Bronchial epithelial cell (primary cell): Measurements from ENCODE around the gene RPUSD2. TPM values are rescaled to one million over a fixed set of nuclear protein-coding genes. Genes with fewer than 3 reads are reported as not detected.

Experiments
- DNase-seq: peaks from one replicate; pipeline ENCODE4 v3.0.0-alpha.2; 2010; ENCODE audit warnings: low read depth
- FAIRE-seq: peaks from 2 replicates; lab custom pipeline; 2011; peaks lifted over from hg19 to GRCh38; lab: Jason Lieb, UNC
- H3K27me3 ChIP-seq: 2 replicates; pipeline ENCODE4 v1.5.1; 2011; ENCODE audit warnings: low read length; ENCODE audit not compliant: control insufficient read depth, insufficient read depth
- H3K36me3 ChIP-seq: 2 replicates; pipeline ENCODE4 v1.5.1; 2011; ENCODE audit warnings: low read length; ENCODE audit not compliant: control insufficient read depth, insufficient read depth
- H3K4me3 ChIP-seq: 2 replicates; pipeline ENCODE4 v1.5.1; 2011; ENCODE audit warnings: mild to moderate bottlenecking, low read depth, low read length, control low read depth
- total RNA-seq: library from RNA; depleted of rRNA; stranded (reverse); fragments of >200 nt; gene quantifications from 2 replicates; pipeline ENCODE4 v1.2.1, GENCODE V29; 2014
- TF ChIP-seq, protein P1 (sequence below): IDR thresholded peaks from 2 replicates; pipeline ENCODE4 v1.5.1; 2011; ENCODE audit warnings: mild to moderate bottlenecking, moderate library complexity, low read length, control low read depth, inconsistent platforms; ENCODE audit not compliant: insufficient read depth, severe bottlenecking

RPUSD2 gene
- total RNA-seq, 1 donor from 2014 or later = 18.4 TPM

DNA sequence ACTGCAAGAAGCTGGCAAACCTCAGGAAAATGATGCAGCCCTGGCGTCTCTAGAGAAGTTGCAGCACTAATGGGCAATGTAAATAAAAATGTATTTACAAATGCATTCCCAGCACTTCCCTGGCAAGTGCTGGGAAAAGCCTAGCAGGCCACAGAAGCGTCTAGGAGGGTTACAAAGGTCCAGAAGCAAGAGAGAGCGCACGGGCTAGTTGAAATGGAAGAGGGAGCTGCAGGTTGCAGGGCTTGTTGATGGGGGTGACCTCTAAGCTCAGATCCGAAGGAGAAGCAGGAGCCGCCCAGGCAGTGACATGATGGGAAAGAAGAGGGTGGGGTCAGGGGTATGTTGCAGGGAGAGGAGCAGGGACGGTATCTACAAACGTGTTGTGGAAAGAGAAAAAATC lies 22.3 kb downstream of the RPUSD2 start:
- Histone ChIP-seq H3K4me3 (no peak overlapping the region), H3K27me3 (no peaks in the 10 kb centered on the region), H3K36me3 (no peaks in the 10 kb centered on the region)
- TF ChIP-seq, protein P1, sequence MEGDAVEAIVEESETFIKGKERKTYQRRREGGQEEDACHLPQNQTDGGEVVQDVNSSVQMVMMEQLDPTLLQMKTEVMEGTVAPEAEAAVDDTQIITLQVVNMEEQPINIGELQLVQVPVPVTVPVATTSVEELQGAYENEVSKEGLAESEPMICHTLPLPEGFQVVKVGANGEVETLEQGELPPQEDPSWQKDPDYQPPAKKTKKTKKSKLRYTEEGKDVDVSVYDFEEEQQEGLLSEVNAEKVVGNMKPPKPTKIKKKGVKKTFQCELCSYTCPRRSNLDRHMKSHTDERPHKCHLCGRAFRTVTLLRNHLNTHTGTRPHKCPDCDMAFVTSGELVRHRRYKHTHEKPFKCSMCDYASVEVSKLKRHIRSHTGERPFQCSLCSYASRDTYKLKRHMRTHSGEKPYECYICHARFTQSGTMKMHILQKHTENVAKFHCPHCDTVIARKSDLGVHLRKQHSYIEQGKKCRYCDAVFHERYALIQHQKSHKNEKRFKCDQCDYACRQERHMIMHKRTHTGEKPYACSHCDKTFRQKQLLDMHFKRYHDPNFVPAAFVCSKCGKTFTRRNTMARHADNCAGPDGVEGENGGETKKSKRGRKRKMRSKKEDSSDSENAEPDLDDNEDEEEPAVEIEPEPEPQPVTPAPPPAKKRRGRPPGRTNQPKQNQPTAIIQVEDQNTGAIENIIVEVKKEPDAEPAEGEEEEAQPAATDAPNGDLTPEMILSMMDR = no peak
- no peak for FAIRE-seq
- DNase-seq = no peak

GRCh38 chr15:40593165-40593564 lies 24.1 kb downstream of the RPUSD2 start:
- DNase-seq = no peak
- no peaks in the 10 kb centered on the region for H3K36me3 ChIP-seq
- TF ChIP-seq, protein P1 = no peak
- no peak overlapping the region for H3K4me3 ChIP-seq
- no peaks in the 10 kb centered on the region for H3K27me3 ChIP-seq
- FAIRE-seq = no peak

DNA sequence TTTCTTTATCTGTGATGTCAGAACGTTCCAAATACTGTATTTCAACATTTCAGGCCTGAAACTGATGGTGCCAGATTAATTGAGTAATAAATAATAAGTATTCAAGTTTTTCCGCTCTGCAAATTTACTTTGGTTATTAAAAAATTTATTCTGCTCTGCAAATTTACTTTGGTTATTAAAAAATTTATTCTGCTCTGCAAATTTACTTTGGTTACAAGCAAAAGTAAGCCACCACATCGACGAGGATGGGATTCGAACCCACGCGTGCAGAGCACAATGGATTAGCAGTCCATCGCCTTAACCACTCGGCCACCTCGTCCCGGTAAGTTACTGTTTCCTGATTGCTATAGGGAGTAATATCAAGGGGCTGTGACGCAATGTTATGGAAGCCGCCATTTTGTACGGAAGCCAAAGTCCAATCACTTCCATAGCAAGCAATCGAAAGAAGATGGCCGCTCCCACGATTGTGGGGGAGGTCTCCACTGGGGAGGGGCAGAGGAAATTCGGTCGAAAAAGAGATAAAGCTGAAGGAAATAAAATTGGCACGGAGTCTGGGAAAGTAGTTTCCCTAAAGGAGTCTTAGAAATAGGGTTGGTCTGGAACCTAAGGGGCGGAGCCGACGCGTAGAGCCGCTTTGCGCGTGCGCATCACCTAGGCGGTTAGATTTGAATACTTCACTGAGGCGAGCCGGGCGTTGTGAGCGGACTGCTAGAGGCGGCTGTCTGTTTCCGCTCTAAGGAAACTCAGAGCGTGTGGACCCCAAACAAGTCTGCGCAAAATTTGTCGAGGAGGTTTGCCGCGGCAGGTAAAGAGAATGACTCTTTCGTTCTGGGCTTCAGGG lies 24.7 kb downstream of the RPUSD2 start, which contains the start of gene KNL1:
Gene KNL1, plus strand, starts transcription at position 662 of the 841 bp plus-strand sequence. CDS start 8,683 bp downstream, outside the sequence.
- no peak for FAIRE-seq
- TF ChIP-seq, protein P1 = no peak

DNA sequence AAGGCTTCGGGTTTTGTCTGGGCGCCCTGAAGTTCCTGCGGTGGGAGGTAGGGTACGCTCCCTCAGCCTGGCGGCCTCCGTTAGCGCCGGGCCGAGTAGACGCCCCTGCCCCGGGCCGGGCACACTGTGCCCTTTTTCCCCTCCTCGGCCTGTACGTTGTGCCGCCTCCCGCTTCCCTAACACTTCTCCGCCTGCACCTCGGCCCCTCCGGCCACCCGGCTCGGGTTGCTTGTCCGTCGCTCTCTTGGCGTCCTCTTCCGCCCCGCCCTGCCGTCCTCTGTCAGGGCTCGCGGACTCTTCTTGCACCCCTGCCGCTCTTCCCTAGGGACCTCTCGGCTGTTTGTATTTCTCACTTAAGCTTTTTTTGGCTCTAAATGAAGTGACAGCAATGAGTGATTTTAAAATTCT lies 25.3 kb downstream of the RPUSD2 start:
- peak; percentile 37 for DNase-seq

More for the DNA sequence above, 24.7 kb downstream of the RPUSD2 start, which contains the start of gene KNL1:
- Histone ChIP-seq H3K27me3 (no peaks in the 10 kb centered on the region), H3K36me3 (no peaks in the 10 kb centered on the region), H3K4me3 (peak within 1 kb of the TSS; percentile 89)
- peak; percentile 85 for DNase-seq

GRCh38 chr15:40595219-40595618 lies 26.1 kb downstream of the RPUSD2 start:
- H3K27me3 ChIP-seq = no peaks in the 10 kb centered on the region
- FAIRE-seq (no peak), DNase-seq (no peak)
- TF ChIP-seq, protein P1 = no peak
- H3K36me3 ChIP-seq = no peaks in the 10 kb centered on the region
- H3K4me3 ChIP-seq = peak overlapping the region; percentile 89

More for the DNA sequence above, 25.3 kb downstream of the RPUSD2 start:
- Histone ChIP-seq H3K4me3 (peak overlapping the region; percentile 89), H3K27me3 (no peaks in the 10 kb centered on the region), H3K36me3 (no peaks in the 10 kb centered on the region)
- no peak for FAIRE-seq
- TF ChIP-seq, protein P1 = peak; percentile 27
